CD4-positive, CD25-positive, alpha-beta regulatory T cell (primary cell): ENCODE results near the gene IL37. TPM values are rescaled to one million over a fixed set of nuclear protein-coding genes. Genes with fewer than 3 reads are reported as not detected.
"Not testable (repeated sequence)": the region's sequence is repeated elsewhere in the genome, so short reads cannot be mapped to it uniquely, and the experiment has no call there.

Source experiments
- ATAC-seq, 2 donors: fragments of 150-1000 bp; cut with Tn5 transposase; one replicate each; pipeline ENCODE4 v1.10.0; 2021; ENCODE audit warnings: low read depth in 2 of 2, moderate number of reproducible peaks in 2 of 2, moderate library complexity in 1 of 2
- DNase-seq, 3 donors: peaks; one replicate each; pipeline versions ENCODE4 v3.0.0 to v3.0.0-alpha.2; 2012 to 2022; ENCODE audit warnings: mixed read lengths in 1 of 3
- H3K27ac ChIP-seq: one replicate; pipeline ENCODE4 v1.7.0; 2013; ENCODE audit warnings: mild to moderate bottlenecking, low read length; ENCODE audit not compliant: insufficient read depth, poor library complexity, severe bottlenecking
- H3K27me3 ChIP-seq: one replicate; pipeline ENCODE4 v1.7.0; 2013; ENCODE audit warnings: low read length; ENCODE audit not compliant: control insufficient read depth, insufficient read depth
- H3K36me3 ChIP-seq: one replicate; pipeline ENCODE4 v1.7.0; 2013; ENCODE audit warnings: mild to moderate bottlenecking, low read length, moderate library complexity; ENCODE audit not compliant: control insufficient read depth, insufficient read depth
- H3K4me1 ChIP-seq: 2 replicates; pipeline ENCODE4 v1.7.0; 2013; ENCODE audit warnings: mild to moderate bottlenecking, low read length; ENCODE audit not compliant: insufficient read depth, control insufficient read depth, poor library complexity, severe bottlenecking
- H3K4me3 ChIP-seq: one replicate; pipeline ENCODE4 v1.7.0; 2013; ENCODE audit warnings: low read depth, mild to moderate bottlenecking, low read length, moderate library complexity
- H3K9me3 ChIP-seq, 2 experiments: 1 replicate in 1 of 2; 2 replicates in 1 of 2; pipeline ENCODE4 v1.7.0; 2013; ENCODE audit warnings: low read length in 2 of 2, mild to moderate bottlenecking in 1 of 2, moderate library complexity in 1 of 2; ENCODE audit not compliant: control insufficient read depth in 2 of 2
- H3K27ac Mint-ChIP-seq, 3 donors: one replicate each; pipeline ENCODE4 v1.8.0; 2020 to 2022; ENCODE audit warnings: mild to moderate bottlenecking in 3 of 3, mixed read lengths in 3 of 3, moderate library complexity in 2 of 3
- H3K27me3 Mint-ChIP-seq: one replicate; pipeline ENCODE4 v1.8.0; 2022; ENCODE audit warnings: mild to moderate bottlenecking, mixed read lengths
- H3K36me3 Mint-ChIP-seq: one replicate; pipeline ENCODE4 v1.8.0; 2020; ENCODE audit warnings: mixed read lengths
- H3K4me1 Mint-ChIP-seq, 4 donors: one replicate each; pipeline ENCODE4 v1.8.0; 2020 to 2022; ENCODE audit warnings: mixed read lengths in 4 of 4, mild to moderate bottlenecking in 1 of 4
- H3K4me3 Mint-ChIP-seq, 4 donors: one replicate each; pipeline ENCODE4 v1.8.0; 2020 to 2022; ENCODE audit warnings: mild to moderate bottlenecking in 4 of 4, mixed read lengths in 4 of 4, moderate library complexity in 3 of 4
- H3K9me3 Mint-ChIP-seq, 7 donors: one replicate each; pipeline ENCODE4 v1.8.0; 2020 to 2022; ENCODE audit warnings: mixed read lengths in 7 of 7, mild to moderate bottlenecking in 3 of 7, moderate library complexity in 2 of 7
- polyA plus RNA-seq, 4 donors: library from polyadenylated mRNA; unstranded; fragments of 300-500 nt; fragmentation: Illumina TruSeq; gene quantifications; one replicate each; pipeline ENCODE4 v1.2.3, GENCODE V29; 2021
- total RNA-seq: library from RNA; stranded (reverse); gene quantifications from one replicate; pipeline ENCODE4 v1.2.3, GENCODE V29; 2022

The IL37 gene
- total and polyA plus RNA-seq, 5 donors from 2014 or later = not detected

- H3K4me1 Mint-ChIP-seq = peaks cover 0 to 2% (median 0%) of the 10 kb centered on the region in 4 donors
Observed at GRCh38 chr2:112893752-112894151, 17.2 kb upstream of the IL37 start.

GRCh38 chr2:112896909-112897623 is 13.9 kb upstream of the IL37 start:
- H3K27me3 ChIP-seq = peaks cover 17% of the 10 kb centered on the region
- H3K4me1 Mint-ChIP-seq = peaks cover 0 to 2% (median 0%) of the 10 kb centered on the region in 4 donors
- H3K4me1 ChIP-seq = no peaks in the 10 kb centered on the region
- no peak overlapping the region for H3K27ac Mint-ChIP-seq
- H3K9me3 Mint-ChIP-seq = peaks cover 0 to 4% (median 0%) of the 10 kb centered on the region in 7 donors
- DNase-seq (no peak), ATAC-seq (no peak)
- H3K36me3 ChIP-seq = no peaks in the 10 kb centered on the region
- no peaks in the 10 kb centered on the region for H3K9me3 ChIP-seq
- no peak overlapping the region for H3K4me3 Mint-ChIP-seq
- no peak overlapping the region for H3K27ac ChIP-seq
- H3K27me3 Mint-ChIP-seq = peaks cover 9% of the 10 kb centered on the region
- H3K4me3 ChIP-seq = no peak overlapping the region
- no peaks in the 10 kb centered on the region for H3K36me3 Mint-ChIP-seq

More at GRCh38 chr2:112893752-112894151, 17.2 kb upstream of the IL37 start:
- Mint-ChIP-seq H3K27ac (no peak overlapping the region), H3K9me3 (peaks cover 0 to 4% (median 0%) of the 10 kb centered on the region in 7 donors), H3K36me3 (no peaks in the 10 kb centered on the region), H3K27me3 (peaks cover 9% of the 10 kb centered on the region), H3K4me3 (no peak overlapping the region)
- Histone ChIP-seq H3K27ac (no peak overlapping the region), H3K9me3 (no peaks in the 10 kb centered on the region), H3K4me3 (no peak overlapping the region), H3K4me1 (no peaks in the 10 kb centered on the region), H3K27me3 (peaks cover 17% of the 10 kb centered on the region), H3K36me3 (no peaks in the 10 kb centered on the region)
- ATAC-seq (no peak), DNase-seq (no peak)

GRCh38 chr2:112897624-112897978 is 13.4 kb upstream of the IL37 start:
- no peaks in the 10 kb centered on the region for H3K4me1 ChIP-seq
- Mint-ChIP-seq H3K27ac (no peak overlapping the region), H3K36me3 (no peaks in the 10 kb centered on the region), H3K4me3 (no peak overlapping the region), H3K9me3 (peaks cover 0 to 4% (median 0%) of the 10 kb centered on the region in 7 donors), H3K27me3 (peaks cover 9% of the 10 kb centered on the region), H3K4me1 (peaks cover 0 to 2% (median 0%) of the 10 kb centered on the region in 4 donors)
- H3K27me3 ChIP-seq = peaks cover 17% of the 10 kb centered on the region
- H3K27ac ChIP-seq = no peak overlapping the region
- no peaks in the 10 kb centered on the region for H3K36me3 ChIP-seq
- DNase-seq (no peak), ATAC-seq (no peak)
- no peaks in the 10 kb centered on the region for H3K9me3 ChIP-seq
- no peak overlapping the region for H3K4me3 ChIP-seq

- not testable (repeated sequence) for H3K27ac ChIP-seq, ATAC-seq, H3K4me1 ChIP-seq, H3K4me3 Mint-ChIP-seq, H3K36me3 ChIP-seq, H3K9me3 ChIP-seq, DNase-seq, H3K27ac Mint-ChIP-seq, H3K4me3 ChIP-seq, H3K36me3 Mint-ChIP-seq, H3K4me1 Mint-ChIP-seq, H3K9me3 Mint-ChIP-seq
- H3K27me3 ChIP-seq = peaks cover 11% of the 10 kb centered on the region
- peaks cover 17% of the 10 kb centered on the region for H3K27me3 Mint-ChIP-seq
Observed at GRCh38 chr2:112901431-112902065, 9.4 kb upstream of the IL37 start.

GRCh38 chr2:112902816-112903215 is 8.1 kb upstream of the IL37 start:
- DNase-seq (no peak), ATAC-seq (no peak)
- H3K4me3 Mint-ChIP-seq = no peak overlapping the region
- no peaks in the 10 kb centered on the region for H3K36me3 Mint-ChIP-seq
- peaks cover 0 to 4% (median 0%) of the 10 kb centered on the region in 7 donors for H3K9me3 Mint-ChIP-seq
- H3K27ac Mint-ChIP-seq = no peak overlapping the region
- H3K27ac ChIP-seq = no peak overlapping the region
- no peaks in the 10 kb centered on the region for H3K4me1 Mint-ChIP-seq
- no peak overlapping the region for H3K4me3 ChIP-seq
- peaks cover 16% of the 10 kb centered on the region for H3K27me3 Mint-ChIP-seq
- no peaks in the 10 kb centered on the region for H3K4me1 ChIP-seq
- H3K9me3 ChIP-seq = no peaks in the 10 kb centered on the region
- no peaks in the 10 kb centered on the region for H3K36me3 ChIP-seq
- peaks cover 6% of the 10 kb centered on the region for H3K27me3 ChIP-seq

GRCh38 chr2:112904883-112905282 is 6.1 kb upstream of the IL37 start:
- no peak for DNase-seq
- no peak overlapping the region for H3K27ac Mint-ChIP-seq

GRCh38 chr2:112906276-112906675 is 4.7 kb upstream of the IL37 start:
- Histone ChIP-seq H3K4me3 (no peak overlapping the region), H3K9me3 (no peaks in the 10 kb centered on the region), H3K4me1 (no peaks in the 10 kb centered on the region), H3K27ac (no peak overlapping the region), H3K27me3 (no peaks in the 10 kb centered on the region), H3K36me3 (no peaks in the 10 kb centered on the region)
- H3K4me3 Mint-ChIP-seq = no peak overlapping the region
- DNase-seq (no peak), ATAC-seq (no peak)
- no peaks in the 10 kb centered on the region for H3K4me1 Mint-ChIP-seq
- peaks cover 16% of the 10 kb centered on the region for H3K27me3 Mint-ChIP-seq
- H3K36me3 Mint-ChIP-seq = no peaks in the 10 kb centered on the region
- H3K9me3 Mint-ChIP-seq = peaks cover 0 to 3% (median 0%) of the 10 kb centered on the region in 7 donors
- no peak overlapping the region for H3K27ac Mint-ChIP-seq

More at GRCh38 chr2:112904883-112905282, 6.1 kb upstream of the IL37 start:
- Histone ChIP-seq H3K36me3 (no peaks in the 10 kb centered on the region), H3K4me3 (no peak overlapping the region), H3K27me3 (no peaks in the 10 kb centered on the region), H3K4me1 (no peaks in the 10 kb centered on the region), H3K9me3 (no peaks in the 10 kb centered on the region), H3K27ac (no peak overlapping the region)
- peaks cover 16% of the 10 kb centered on the region for H3K27me3 Mint-ChIP-seq
- H3K4me3 Mint-ChIP-seq = no peak overlapping the region
- H3K4me1 Mint-ChIP-seq = no peaks in the 10 kb centered on the region
- peaks cover 0 to 3% (median 0%) of the 10 kb centered on the region in 7 donors for H3K9me3 Mint-ChIP-seq
- no peaks in the 10 kb centered on the region for H3K36me3 Mint-ChIP-seq
- ATAC-seq = no peak
